Keratinocyte (primary cell): ENCODE data around the gene BMP7.

Experiments
- EZH2 ChIP-seq: IDR thresholded peaks from one replicate; pipeline ENCODE4 v1.6.1; 2012; ENCODE audit warnings: inconsistent platforms, mild to moderate bottlenecking, low read length, moderate library complexity
- TF ChIP-seq, protein P1 (sequence below), 3 experiments: IDR thresholded peaks in 1 of 3; conservative IDR thresholded peaks in 1 of 3; optimal IDR thresholded peaks in 1 of 3; 2 replicates in 2 of 3; 3 replicates in 1 of 3; pipeline versions ENCODE3 to v1.5.1; 2011; ENCODE audit warnings: low read length in 3 of 3, mild to moderate bottlenecking in 3 of 3, moderate library complexity in 2 of 3, control low read depth in 1 of 3, inconsistent platforms in 1 of 3; ENCODE audit not compliant: insufficient read depth in 2 of 3; ENCODE audit errors: extremely low read depth in 1 of 3

DNA sequence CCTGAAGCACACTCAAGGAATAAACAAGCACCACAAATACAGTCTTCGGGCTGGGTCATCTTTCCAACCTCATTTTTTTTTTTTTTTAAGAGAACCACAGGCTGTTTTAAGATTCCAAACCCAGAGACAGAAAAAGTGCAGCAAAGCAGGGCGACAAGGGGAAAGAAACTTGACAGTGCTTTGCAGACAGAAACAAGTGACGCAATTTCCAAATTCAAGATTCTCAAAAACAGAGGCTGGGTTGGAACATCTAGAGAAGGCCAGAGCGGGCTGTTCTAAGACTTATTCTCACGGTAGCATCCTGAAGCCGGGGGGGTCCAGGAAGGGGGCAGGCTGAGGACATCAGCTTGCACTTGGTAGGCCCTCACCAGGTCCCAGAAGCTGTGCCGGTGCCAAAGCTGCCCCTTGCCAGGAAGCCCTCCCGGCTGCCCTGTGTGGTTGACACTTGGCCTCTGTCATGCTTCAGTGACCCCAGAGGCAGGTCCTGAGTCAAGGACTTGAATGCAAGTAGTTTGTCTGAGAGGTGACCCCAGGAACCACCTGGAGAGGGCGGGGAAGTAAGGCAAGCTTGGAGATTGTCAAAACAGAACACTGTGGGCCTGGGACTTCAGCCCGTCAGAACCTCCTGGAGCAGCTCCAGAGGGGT is 50.5 kb downstream of the BMP7 start:
- TF ChIP-seq EZH2, result no peak
- TF ChIP-seq, protein P1, sequence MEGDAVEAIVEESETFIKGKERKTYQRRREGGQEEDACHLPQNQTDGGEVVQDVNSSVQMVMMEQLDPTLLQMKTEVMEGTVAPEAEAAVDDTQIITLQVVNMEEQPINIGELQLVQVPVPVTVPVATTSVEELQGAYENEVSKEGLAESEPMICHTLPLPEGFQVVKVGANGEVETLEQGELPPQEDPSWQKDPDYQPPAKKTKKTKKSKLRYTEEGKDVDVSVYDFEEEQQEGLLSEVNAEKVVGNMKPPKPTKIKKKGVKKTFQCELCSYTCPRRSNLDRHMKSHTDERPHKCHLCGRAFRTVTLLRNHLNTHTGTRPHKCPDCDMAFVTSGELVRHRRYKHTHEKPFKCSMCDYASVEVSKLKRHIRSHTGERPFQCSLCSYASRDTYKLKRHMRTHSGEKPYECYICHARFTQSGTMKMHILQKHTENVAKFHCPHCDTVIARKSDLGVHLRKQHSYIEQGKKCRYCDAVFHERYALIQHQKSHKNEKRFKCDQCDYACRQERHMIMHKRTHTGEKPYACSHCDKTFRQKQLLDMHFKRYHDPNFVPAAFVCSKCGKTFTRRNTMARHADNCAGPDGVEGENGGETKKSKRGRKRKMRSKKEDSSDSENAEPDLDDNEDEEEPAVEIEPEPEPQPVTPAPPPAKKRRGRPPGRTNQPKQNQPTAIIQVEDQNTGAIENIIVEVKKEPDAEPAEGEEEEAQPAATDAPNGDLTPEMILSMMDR (optimal IDR thresholded peaks at IDR 0.05 in 1 of 3, IDR thresholded peaks at IDR 0.05 in 1 of 3, conservative IDR thresholded peaks at IDR 0.05 in 1 of 3; ENCODE audit: extremely low read depth in 1 of 3, insufficient read depth in 2 of 3, low read length in 3 of 3), result no peak
